NCI-H526 treated with DMSO at 0.1 percent for 48 hours (cell line): Measurements from ENCODE around the gene DGCR2.

Experiments
- DNase-seq: peaks from one replicate; lab custom pipeline; 2025; lab: John Stamatoyannopoulos, UW

The DGCR2 gene

GRCh38 chr22:19146215-19146968, 24.2 kb upstream of the DGCR2 start:
- no peak for DNase-seq

DNA sequence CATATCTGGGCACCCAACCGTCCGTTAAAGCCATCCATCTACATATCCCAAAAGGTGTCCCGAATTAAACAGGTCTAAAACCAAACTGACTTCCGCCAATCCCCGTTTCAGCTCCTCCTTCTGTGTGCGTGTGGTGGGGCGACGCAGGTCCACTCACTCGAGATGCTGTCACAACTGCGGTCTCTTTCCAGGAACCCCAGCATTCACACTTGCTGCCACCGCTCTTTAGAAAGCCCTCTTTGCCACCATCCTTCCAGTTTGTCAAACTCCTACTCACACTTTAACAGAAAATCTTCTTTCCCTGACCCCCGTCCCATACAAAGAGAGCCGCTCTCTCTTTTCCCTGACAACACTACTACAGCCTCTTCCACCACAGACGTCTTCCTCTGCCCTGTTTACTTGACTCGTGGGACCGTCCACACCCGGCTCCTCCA, 21.8 kb upstream of the DGCR2 start:
- no peak for DNase-seq

DNA sequence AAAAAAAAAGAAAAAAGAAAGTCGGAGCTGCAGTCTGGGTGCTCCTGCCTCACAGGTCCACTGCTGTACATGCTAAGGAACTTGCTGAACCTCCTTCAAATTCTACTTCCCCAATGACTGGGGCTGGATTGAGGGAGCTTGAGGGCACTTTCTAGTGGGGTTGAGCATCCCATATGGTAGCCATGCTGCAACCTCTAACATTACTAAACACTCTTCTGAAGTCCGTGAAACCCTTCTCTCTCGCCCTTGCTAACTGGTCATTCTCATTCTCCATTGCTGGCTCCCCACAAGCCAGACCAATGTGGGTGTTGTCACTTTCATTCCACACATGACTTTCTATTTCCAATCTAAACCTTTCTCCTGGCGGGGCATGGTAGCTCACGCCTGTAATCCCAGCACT, 21.0 kb upstream of the DGCR2 start:
- DNase-seq: no peak

DNA sequence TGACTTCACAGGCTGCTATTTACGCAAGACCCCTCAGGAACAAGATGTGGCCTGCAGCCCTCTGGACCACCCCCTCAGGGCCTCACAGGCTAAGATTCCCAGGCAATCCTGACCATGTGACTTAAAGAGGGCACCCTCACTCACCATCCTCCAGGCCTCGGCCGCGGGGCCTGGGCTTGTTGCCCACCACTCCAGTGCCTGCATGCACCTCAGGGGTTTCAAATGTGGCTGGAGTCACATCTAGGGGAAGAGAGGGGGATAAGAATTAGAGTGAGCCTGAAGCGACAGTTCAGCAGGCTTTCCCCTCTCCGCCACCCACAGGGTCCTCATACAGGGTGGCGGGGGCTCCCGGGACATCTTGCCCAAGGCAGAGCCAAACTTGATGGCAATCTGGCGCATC, 20.2 kb upstream of the DGCR2 start:
- DNase-seq: no peak

DNA sequence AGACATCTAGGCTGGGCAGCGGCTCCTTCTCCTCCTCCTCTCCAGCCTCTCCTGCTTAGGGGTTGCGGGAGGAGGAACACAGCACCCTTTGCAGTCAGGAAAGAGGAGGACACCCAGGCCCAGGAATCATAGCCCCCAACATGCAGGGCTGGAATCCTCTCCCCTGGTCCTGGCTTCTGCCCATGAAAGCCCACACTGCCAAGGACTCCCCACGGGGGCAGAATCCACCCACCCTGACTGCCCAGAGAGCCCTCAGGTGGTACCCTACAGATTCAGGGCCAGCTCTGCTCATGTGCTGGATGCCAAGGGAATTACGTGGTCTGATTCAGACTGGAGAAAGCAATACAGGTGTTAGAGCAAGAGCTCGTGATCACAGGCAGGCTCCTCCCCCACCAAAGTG, 17.8 kb upstream of the DGCR2 start:
- DNase-seq: no peak

DNA sequence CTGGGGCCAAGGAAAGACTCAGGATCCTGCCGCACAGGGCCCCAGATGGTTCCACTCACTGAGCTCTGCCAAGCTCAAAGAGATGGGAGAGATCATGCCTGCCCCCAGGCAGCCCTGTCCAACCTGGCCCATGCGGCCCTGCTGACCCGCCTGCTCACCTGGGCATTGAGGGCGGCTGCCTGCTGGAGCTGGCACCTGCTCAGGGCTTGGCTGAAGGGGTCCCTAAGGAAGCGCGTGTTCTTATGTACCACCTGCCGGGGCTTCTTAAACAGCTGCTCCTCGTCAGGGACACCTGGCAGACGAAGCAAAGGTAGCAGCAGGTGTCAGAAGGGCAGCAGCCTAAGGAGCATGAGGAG, 16.8 kb upstream of the DGCR2 start:
- DNase-seq: no peak

- no peak for DNase-seq
Observed at GRCh38 chr22:19138217-19139000, 16.2 kb upstream of the DGCR2 start.

GRCh38 chr22:19137384-19138216, 15.4 kb upstream of the DGCR2 start:
- DNase-seq: no peak

DNA sequence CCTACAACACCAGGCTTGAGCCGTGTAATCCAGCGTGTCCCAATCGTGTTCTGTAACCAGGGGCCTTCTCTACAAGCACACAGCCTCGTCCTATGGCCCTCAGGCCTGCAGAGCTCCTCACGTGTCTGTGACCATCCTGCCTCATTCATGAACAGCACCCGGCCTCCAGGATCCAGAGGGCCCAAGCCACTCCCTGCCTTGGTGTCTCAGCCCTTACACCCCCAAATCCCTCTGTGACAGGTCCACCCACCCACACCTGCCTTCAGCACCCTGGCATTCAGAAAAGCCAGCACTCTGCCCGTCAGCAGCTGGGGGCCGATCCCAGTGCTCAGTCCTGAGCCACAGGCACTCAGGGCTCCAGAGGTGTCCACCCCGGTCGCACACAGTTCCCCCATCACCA, 14.7 kb upstream of the DGCR2 start:
- DNase-seq: no peak

- DNase-seq: no peak
Observed at GRCh38 chr22:19134874-19135273, 12.7 kb upstream of the DGCR2 start.

DNA sequence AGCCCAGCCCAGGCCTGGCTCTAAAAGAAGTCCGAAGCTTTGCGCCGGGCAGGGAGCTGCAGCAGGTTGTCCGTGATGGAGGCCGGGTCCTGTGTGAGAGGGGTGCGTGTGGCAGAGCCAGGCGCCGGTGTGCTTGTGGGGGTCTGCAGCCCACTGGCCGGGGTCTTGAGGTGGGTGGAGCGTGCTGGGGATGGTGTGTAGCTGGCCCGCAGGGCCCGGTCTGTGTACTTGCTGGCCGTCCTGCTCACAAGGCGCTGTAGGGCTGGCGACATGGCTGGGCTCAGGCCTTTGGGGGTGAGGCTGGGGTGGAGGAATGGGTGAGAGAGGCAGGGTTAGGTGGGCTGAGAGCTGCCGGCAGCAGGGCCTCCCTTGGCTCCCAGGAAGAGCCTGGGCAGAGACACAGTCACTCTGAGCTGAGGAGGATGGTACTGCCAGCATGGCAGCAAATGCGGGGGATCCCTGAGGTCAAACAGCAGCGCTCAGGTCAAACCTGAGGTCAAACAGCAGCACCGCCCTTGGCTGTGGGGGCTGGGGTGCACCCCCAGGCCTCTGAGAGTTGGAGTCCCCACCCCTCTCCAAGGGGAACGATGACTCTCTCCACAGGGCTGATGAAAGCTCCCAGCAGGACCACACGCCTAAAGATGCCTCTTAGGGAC, 12.1 kb upstream of the DGCR2 start:
- no peak for DNase-seq

- no peak for DNase-seq
Observed at GRCh38 chr22:19133561-19133960, 11.3 kb upstream of the DGCR2 start.

DNA sequence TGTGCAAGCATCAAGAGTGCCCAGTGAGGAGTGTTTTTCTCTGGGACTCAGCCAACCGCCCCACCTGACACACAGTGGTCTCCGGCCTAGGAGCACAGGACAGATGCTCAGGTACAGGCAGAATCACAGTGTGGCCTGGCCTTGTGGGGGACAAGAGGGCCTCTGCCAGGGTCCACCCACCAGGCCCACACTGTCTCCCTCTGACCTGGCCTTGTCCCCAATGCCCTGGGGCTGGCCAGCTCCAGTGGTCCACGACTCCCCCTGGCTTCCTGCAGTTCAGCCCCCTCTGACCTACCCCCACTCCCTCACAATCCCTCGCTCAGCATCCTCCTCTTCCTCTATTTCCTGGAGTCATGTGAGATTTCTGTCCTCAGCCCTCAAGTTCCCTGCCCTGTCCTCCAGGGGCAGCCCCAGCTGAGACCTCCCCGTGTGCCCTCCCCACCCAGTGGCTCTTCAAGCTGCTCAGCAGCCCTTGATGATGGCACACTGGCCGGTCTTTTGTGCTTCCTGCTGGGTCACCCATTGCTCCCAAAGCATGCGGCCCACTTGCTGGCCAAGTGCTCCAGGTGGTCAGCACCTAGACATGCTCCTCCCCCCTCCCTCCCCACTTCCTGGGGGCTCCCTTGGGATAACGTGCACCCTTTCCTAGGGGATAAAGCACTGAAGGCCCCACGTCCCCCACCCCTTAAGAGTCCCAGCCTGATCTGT, 10.6 kb upstream of the DGCR2 start:
- DNase-seq: no peak

GRCh38 chr22:19132153-19132552, 9.9 kb upstream of the DGCR2 start:
- no peak for DNase-seq

GRCh38 chr22:19131685-19132015, 9.4 kb upstream of the DGCR2 start:
- no peak for DNase-seq

DNA sequence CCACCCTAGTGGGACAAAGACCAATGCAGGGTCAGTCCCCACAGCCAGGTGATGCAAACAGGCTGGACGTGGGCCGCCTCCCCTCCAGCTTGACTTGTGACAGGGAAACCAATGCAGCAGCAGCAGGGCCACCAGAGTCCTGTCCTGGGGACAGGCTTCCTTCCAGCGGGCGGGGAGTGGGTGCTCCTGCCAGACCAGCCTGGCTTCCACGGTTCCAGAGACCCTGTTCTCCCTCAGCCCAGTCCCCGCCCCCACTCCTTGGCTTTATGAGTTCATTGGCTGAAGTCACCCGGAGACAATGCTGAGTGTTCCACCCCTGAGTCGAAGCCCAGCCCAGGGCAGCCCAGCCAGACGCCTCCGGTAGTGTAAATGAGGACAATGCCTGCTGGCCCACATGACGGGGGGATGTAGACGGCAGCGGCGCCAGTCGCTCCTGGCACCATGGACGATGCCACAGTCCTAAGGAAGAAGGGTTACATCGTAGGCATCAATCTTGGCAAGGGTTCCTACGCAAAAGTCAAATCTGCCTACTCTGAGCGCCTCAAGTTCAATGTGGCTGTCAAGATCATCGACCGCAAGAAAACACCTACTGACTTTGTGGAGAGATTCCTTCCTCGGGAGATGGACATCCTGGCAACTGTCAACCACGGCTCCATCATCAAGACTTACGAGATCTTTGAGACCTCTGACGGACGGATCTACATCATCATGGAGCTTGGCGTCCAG, 8.9 kb upstream of the DGCR2 start, which contains the start of gene TSSK2:
Gene TSSK2, plus strand, starts transcription at position 350 of the 726 bp plus-strand sequence. Its CDS starts 92 bp downstream, at position 442.
- DNase-seq: no peak

GRCh38 chr22:19129871-19130270, 7.7 kb upstream of the DGCR2 start:
- no peak for DNase-seq

GRCh38 chr22:19128946-19129727, 6.9 kb upstream of the DGCR2 start:
- DNase-seq: no peak

GRCh38 chr22:19128009-19128401, 5.8 kb upstream of the DGCR2 start:
- DNase-seq: no peak
